Measurements from ENCODE around the gene HS6ST1.

The HS6ST1 gene

GRCh38 chr2:128342550-128342949 lies 23.9 kb upstream of the HS6ST1 start:
- DNase-seq (ENCODE audit: extremely low read depth, low read depth): no peak
- TF ChIP-seq CTCF (IDR thresholded peaks at IDR 0.05; ENCODE audit: low read depth, low read length, missing control alignments): no peak
- H3K4me3 ChIP-seq (replicated peaks; ENCODE audit: low read depth, low read length): no peak overlapping the region

- DNase-seq (ENCODE audit: extremely low read depth, low read depth): no peak
- TF ChIP-seq CTCF (IDR thresholded peaks at IDR 0.05; ENCODE audit: low read depth, low read length, missing control alignments): no peak
These were observed 23.0 kb upstream of the HS6ST1 start for GRCh38 chr2:128341621-128342020.

GRCh38 chr2:128332091-128332634 lies 13.5 kb upstream of the HS6ST1 start:
- H3K4me3 ChIP-seq (replicated peaks; ENCODE audit: low read depth, low read length): no peak overlapping the region
- no peak for TF ChIP-seq CTCF (IDR thresholded peaks at IDR 0.05; ENCODE audit: low read depth, low read length, missing control alignments)
- no peak for DNase-seq (ENCODE audit: extremely low read depth, low read depth)

More at GRCh38 chr2:128341621-128342020, 23.0 kb upstream of the HS6ST1 start:
- H3K4me3 ChIP-seq (replicated peaks; ENCODE audit: low read depth, low read length): no peak overlapping the region

- no peak for TF ChIP-seq CTCF (IDR thresholded peaks at IDR 0.05; ENCODE audit: low read depth, low read length, missing control alignments)
- DNase-seq (ENCODE audit: extremely low read depth, low read depth): no peak
- H3K4me3 ChIP-seq (replicated peaks; ENCODE audit: low read depth, low read length): no peak overlapping the region
These were observed 11.9 kb upstream of the HS6ST1 start for GRCh38 chr2:128330583-128330982.

GRCh38 chr2:128329607-128330006 lies 10.9 kb upstream of the HS6ST1 start:
- no peak for TF ChIP-seq CTCF (IDR thresholded peaks at IDR 0.05; ENCODE audit: low read depth, low read length, missing control alignments)

GRCh38 chr2:128327180-128327964 lies 8.7 kb upstream of the HS6ST1 start:
- TF ChIP-seq CTCF (IDR thresholded peaks at IDR 0.05; ENCODE audit: low read depth, low read length, missing control alignments): no peak
- no peak for DNase-seq (ENCODE audit: extremely low read depth, low read depth)
- H3K4me3 ChIP-seq (replicated peaks; ENCODE audit: low read depth, low read length): no peak overlapping the region

More at GRCh38 chr2:128329607-128330006, 10.9 kb upstream of the HS6ST1 start:
- peak; percentile 36 for DNase-seq (ENCODE audit: extremely low read depth, low read depth)
- no peak overlapping the region for H3K4me3 ChIP-seq (replicated peaks; ENCODE audit: low read depth, low read length)
